NCI-H1417 (cell line): Measurements from ENCODE around the gene LRRC32.
"Not testable (repeated sequence)": the region's sequence is repeated elsewhere in the genome, so short reads cannot be mapped to it uniquely, and the experiment has no call there.

Experiments used
- DNase-seq, 3 experiments: peaks; one replicate each; lab custom pipeline; 2025; lab: John Stamatoyannopoulos, UW

The LRRC32 gene

DNA sequence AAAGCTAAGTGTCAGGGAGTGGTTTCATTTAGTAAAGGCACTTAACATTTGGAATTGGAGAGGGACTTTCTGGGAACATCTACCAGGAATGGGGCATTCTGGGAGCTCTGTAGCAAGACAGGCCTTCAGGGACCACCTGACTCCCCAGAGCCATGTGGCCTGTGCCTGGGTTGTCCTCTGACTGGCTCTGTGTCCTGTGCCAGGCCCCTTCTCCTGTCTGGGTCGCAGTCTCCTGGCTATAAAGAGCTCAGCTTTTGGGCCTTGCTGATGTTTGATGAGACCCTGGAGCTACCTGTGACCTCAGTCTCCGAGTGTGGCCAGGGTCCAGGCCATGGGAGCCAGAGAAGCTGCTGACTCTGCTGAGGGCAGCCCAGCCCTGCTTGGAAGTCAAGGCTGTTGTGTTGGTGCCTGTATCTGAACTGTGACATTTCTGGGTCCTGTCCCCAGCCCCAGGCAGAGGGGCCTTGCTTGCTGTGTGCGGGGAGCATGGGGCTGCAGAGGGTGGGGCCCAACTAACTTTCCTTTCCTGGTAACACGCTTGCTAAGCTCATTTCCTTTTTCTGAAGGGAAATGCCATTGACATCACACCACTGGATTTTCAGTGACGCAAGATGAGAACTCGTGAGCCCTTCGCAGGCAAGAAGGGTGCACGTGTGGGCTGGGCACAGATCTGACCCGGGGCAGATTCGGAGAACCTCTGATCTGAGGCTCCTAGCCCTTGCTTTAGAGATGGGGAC lies 41.3 kb downstream of the LRRC32 start:
- DNase-seq, result no peak

GRCh38 chr11:76628408-76628947 lies 42.1 kb downstream of the LRRC32 start:
- no peak for DNase-seq

DNA sequence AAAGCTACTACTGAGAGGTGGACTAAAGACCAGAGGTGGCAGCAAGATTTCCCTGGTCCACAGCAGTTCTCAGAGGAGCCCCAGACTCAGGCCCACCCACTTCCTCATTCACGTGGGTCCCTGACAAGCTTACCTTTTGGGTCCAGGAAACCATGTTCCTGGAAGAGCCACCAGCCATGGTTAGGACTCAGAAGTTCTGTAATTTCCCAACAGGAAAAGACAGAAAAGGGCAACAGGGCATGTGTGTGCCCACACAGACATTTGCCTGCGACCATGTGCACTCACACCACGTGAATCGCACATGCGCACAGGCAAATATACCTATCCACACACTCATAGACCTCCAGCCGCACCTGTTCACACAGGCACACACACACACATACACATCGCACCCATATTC lies 42.9 kb downstream of the LRRC32 start:
- no peak for DNase-seq

DNA sequence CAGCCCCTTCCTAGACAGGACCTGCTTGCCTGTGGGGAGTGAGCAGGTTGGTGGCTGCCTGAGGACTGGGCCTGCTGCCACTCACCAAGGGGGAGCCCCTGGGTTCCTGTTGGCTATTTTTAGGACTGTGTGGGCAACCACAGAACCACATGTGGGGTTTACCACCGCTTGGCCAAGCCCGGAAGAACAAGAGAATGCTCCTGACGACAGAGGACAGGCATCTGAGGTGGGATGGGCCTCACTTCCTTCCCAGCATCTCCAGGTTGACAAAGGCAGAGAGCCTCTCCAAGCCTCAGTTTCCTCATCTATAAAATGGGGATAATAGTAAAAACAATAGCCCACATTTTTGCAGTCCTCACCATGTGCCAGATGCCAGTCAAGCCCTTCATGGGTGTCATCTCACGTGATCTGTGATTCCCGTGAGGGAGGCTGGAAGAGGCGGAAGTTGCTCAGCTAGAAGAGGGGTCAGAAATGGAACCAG lies 43.6 kb downstream of the LRRC32 start:
- DNase-seq, result no peak

DNA sequence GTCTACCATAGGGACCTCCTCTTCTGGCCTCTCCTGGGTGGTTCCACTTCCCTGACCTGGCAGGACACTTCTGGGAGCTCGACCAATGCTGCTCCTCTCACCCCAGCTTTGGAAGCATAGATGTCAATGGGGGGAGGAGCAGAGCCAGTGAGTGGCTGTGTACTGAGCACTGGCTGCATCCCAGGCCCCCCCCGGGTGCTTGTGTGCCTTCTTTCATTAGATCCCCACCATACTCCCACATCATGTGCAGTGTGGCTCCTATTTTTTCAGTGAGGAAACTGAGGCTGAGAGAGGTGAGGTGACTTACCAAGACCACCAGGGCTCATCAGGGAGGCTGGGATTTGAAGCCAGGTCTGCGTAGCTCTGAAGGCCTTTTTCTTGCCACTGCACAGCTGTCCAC lies 44.3 kb downstream of the LRRC32 start:
- no peak for DNase-seq

GRCh38 chr11:76625472-76626186 lies 44.9 kb downstream of the LRRC32 start:
- no peak for DNase-seq

- no peak for DNase-seq
Measured at GRCh38 chr11:76624500-76625379, 45.8 kb downstream of the LRRC32 start.

- DNase-seq, result no peak
Measured at GRCh38 chr11:76623884-76624419, 46.6 kb downstream of the LRRC32 start.

- peak in 2 of 3 experiments; percentile 18 to 34 for DNase-seq
Measured at GRCh38 chr11:76623171-76623883, 47.2 kb downstream of the LRRC32 start.

DNA sequence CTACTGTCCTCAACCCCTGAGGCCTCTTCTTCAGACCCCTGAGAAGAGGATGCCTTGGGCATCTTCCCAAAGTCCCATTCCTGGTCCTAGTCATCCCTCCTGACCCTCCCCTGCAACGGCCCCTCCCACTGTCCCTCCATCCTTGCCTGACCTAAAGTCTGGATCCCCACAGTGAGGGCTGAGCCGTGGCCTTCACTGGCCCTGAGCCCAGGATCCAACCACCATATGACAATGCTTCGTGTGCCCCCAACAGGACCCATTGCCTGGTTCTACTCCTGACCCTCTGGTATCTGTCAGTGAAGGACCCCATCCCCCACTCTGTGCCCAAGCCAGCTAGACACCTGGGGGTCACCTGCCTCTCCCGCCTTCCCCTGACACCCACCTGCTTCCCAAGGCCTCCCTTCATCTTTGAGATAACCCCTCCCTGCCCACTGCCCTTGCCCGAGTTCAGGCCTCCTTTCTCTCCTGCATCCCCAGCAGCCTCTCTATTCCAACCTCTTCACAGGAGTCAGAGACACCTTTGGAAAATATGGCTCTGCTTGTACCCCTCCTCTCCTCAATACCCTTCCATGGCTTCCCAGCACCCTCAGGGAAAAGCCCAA lies 48.0 kb downstream of the LRRC32 start:
- no peak for DNase-seq

GRCh38 chr11:76621868-76622267 lies 48.7 kb downstream of the LRRC32 start:
- DNase-seq, result no peak

- no peak for DNase-seq
Measured at GRCh38 chr11:76621466-76621865, 49.1 kb downstream of the LRRC32 start.

DNA sequence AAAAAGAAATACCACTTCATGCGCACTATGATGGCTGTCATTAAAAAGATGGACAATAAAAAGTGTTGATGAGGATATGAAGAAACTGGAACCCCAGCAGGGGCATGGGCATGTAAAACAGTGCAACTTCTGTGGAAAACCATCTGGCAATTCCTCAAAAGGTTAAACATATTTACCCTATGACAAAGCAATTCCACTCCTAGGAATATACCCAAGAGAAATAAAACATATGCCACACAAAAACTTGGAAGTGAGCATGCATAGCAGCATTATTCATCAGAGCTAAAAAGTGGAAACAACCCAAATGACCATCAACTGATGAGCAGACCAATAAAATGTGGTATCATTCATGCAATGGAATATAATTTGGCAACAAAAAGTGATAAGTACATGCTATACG lies 50.1 kb downstream of the LRRC32 start:
- no peak for DNase-seq

DNA sequence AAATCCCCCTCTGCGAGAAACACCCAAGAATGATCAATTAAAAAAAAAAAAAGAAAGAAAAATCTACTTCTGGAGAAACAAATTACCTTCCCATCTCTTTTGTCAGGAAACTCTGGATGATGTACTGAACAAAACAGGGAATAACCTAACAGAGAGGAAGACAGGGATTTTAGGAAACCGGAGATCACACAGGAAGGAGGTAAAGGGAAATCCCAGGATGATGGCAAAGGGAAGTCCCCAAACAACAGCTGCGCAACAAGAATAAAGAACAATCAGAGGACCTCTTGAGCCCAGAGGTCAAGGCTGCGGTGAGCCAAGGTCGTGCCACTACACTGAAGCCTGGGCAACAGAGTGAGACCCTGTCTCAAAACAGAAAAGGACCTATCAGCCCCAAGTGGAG lies 50.7 kb downstream of the LRRC32 start:
- not testable (repeated sequence) for DNase-seq

DNA sequence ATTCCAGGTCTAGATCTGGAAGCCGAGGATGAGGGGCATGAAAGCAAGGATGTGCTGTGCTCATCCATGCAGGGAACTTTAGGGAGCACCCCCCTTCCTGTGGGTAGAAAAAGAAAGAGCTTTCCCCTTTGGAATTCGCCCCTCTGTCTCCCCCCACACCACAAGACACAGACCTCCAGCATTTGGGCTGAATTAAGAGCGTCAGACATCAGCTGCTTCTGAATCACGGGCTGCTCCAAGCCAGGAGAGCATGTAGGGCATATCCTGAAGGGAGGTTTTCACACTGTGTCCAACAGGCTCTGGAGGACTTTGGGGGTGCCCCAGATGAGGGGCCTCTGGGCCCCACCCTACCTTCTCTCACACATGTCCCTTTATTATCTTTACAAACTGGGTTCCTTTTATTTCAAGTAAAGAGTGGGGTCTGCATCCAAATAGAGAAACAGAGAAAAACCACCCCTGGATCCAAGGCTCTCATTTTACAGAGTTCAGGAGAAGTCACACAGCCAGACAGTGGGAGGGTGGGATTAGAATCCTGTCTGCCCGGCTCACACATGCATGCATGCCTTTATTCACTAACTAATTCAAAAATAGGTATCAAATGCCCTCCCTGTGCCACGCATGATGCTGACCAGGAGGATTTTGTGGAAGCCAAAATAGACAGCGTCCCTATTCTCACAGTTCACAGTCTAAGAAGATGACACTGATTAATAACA lies 52.8 kb downstream of the LRRC32 start:
- DNase-seq, result no peak

GRCh38 chr11:76616676-76617552 lies 53.6 kb downstream of the LRRC32 start:
- no peak for DNase-seq

GRCh38 chr11:76615950-76616349 lies 54.6 kb downstream of the LRRC32 start:
- DNase-seq, result no peak

GRCh38 chr11:76614471-76615179 lies 55.9 kb downstream of the LRRC32 start:
- DNase-seq, result no peak
